HepG2 (cell line): ENCODE data around the gene SRI. TPM values are rescaled to one million over a fixed set of nuclear protein-coding genes. Genes with fewer than 3 reads are reported as not detected.
A peak's percentile ranks its signal among the peaks of the same experiment; 100 is the strongest.

ENCODE experiments used
- ATAC-seq: fragments of 200-7000 bp; cut with Tn5 transposase; 3 replicates; pipeline ENCODE4 v1.9.1; 2020; ENCODE audit warnings: mild to moderate bottlenecking, moderate library complexity
- BruUV-seq: library from RNA; stranded (reverse); fragments of 400-500 nt; replicated peaks from 2 replicates; lab custom pipeline; 2021; lab: Mats Ljungman, UMichigan
- CTCF ChIA-PET: fragments of 300-600 bp; formaldehyde crosslinking; extraction: SDS; loops from one replicate; lab custom pipeline; 2021; ENCODE audit warnings: low total read pairs, inconsistent platforms, low intra/inter-chr PET ratio; lab: Yijun Ruan, JAX
- POLR2A ChIA-PET: fragments of 350-600 bp; sonication (Branson Sonifier 250); formaldehyde crosslinking; loops from one replicate; lab custom pipeline; 2020; ENCODE audit warnings: antibody characterized with exemption, inconsistent platforms; lab: Yijun Ruan, JAX
- DNase-seq: peaks from one replicate; pipeline ENCODE4 v3.0.0-alpha.2; 2015; ENCODE audit warnings: low spot score
- FAIRE-seq: peaks from 3 replicates; lab custom pipeline; 2011; peaks lifted over from hg19 to GRCh38; lab: Jason Lieb, UNC
- H2AFZ ChIP-seq: one replicate; pipeline ENCODE4 v1.6.1; 2011; ENCODE audit warnings: low read length, inconsistent platforms
- H3K27ac ChIP-seq: fragments of 300-600 bp; 3 replicates; pipeline ENCODE4 v1.8.0; 2011; ENCODE audit warnings: mixed run types, mild to moderate bottlenecking, mixed read lengths, low read length, inconsistent platforms; ENCODE audit not compliant: insufficient read depth; ENCODE audit errors: extremely low read length
- H3K27me3 ChIP-seq, 2 experiments: fragments of 200-600 bp in 1 of 2; 2 replicates in 1 of 2; 3 replicates in 1 of 2; pipeline versions ENCODE4 v1.6.0 to v1.8.0; 2011; ENCODE audit warnings: low read length in 2 of 2, mild to moderate bottlenecking in 2 of 2, moderate library complexity in 2 of 2, inconsistent platforms in 1 of 2; ENCODE audit not compliant: insufficient read depth in 2 of 2, control insufficient read depth in 1 of 2
- H3K36me3 ChIP-seq, 2 experiments: fragments of 200-600 bp in 1 of 2; replicated peaks in 1 of 2; 2 replicates in 1 of 2; 3 replicates in 1 of 2; pipeline versions ENCODE4 v1.5.1 to v1.8.0; 2011; ENCODE audit warnings: low read length in 2 of 2, inconsistent platforms in 1 of 2; ENCODE audit not compliant: insufficient read depth in 2 of 2, control insufficient read depth in 1 of 2
- H3K4me1 ChIP-seq: 2 replicates; pipeline ENCODE4 v1.5.1; 2012; ENCODE audit warnings: low read length, inconsistent platforms; ENCODE audit not compliant: insufficient read depth
- H3K4me2 ChIP-seq: 2 replicates; pipeline ENCODE4 v1.6.0; 2011; ENCODE audit warnings: low read depth, low read length, inconsistent platforms
- H3K4me3 ChIP-seq, 3 experiments: fragments of 200-600 bp in 1 of 3; sonication (generic), shearing (Covaris generic) in 1 of 3; replicated peaks in 1 of 3; 2 replicates each; pipeline ENCODE4 v1.5.1; 2011 to 2016; ENCODE audit warnings: low read length in 3 of 3, inconsistent platforms in 2 of 3, low read depth in 2 of 3, mild to moderate bottlenecking in 2 of 3, control low read depth in 1 of 3, mixed read lengths in 1 of 3; ENCODE audit not compliant: insufficient read depth in 1 of 3
- H3K79me2 ChIP-seq: one replicate; pipeline ENCODE4 v1.6.1; 2011; ENCODE audit warnings: low read length, inconsistent platforms; ENCODE audit not compliant: insufficient read depth
- H3K9ac ChIP-seq: 2 replicates; pipeline ENCODE4 v1.6.0; 2011; ENCODE audit warnings: mild to moderate bottlenecking, low read depth, low read length, inconsistent platforms; ENCODE audit not compliant: insufficient read depth
- H3K9me3 ChIP-seq: 2 replicates; pipeline ENCODE4 v1.5.1; 2012; ENCODE audit warnings: mild to moderate bottlenecking, low read length
- H4K20me1 ChIP-seq: 2 replicates; pipeline ENCODE4 v1.6.0; 2011; ENCODE audit warnings: inconsistent platforms, mild to moderate bottlenecking, low read length, moderate library complexity; ENCODE audit not compliant: insufficient read depth
- MZF1 ChIP-seq: sonication (generic); formaldehyde crosslinking; IDR thresholded peaks from 2 replicates; pipeline ENCODE4 v1.8.1; 2023; ENCODE audit warnings: mild to moderate bottlenecking, missing genetic modification reagents, borderline replicate concordance
- RAD21 ChIP-seq: fragments of 450-650 bp; formaldehyde crosslinking; IDR thresholded peaks from 2 replicates; pipeline ENCODE4 v1.5.0; 2020; ENCODE audit warnings: mild to moderate bottlenecking
- RBFOX2 ChIP-seq: fragments of 200-400 bp; formaldehyde crosslinking; IDR thresholded peaks from 2 replicates; pipeline ENCODE4 v1.6.1; 2017; ENCODE audit warnings: low read depth, mild to moderate bottlenecking, low read length
- RBM39 ChIP-seq: fragments of 200-400 bp; formaldehyde crosslinking; IDR thresholded peaks from one replicate; pipeline ENCODE4 v1.6.1; 2018; ENCODE audit warnings: antibody characterized with exemption, mild to moderate bottlenecking, low read depth, low read length; ENCODE audit not compliant: poor library complexity, severe bottlenecking
- SMC3 ChIP-seq: IDR thresholded peaks from 2 replicates; pipeline ENCODE4 v1.6.1; 2011; ENCODE audit warnings: low read length, improper control_type of control experiment
- SOX5 ChIP-seq: IDR thresholded peaks from 2 replicates; pipeline ENCODE4 v1.6.1; 2016; ENCODE audit warnings: borderline replicate concordance
- STAG1 ChIP-seq: sonication (generic); formaldehyde crosslinking; IDR thresholded peaks from 2 replicates; pipeline ENCODE4 v1.4.0; 2020; ENCODE audit warnings: missing genetic modification reagents
- TEAD3 ChIP-seq: optimal IDR thresholded peaks from 2 replicates; pipeline ENCODE3; 2016; ENCODE audit warnings: borderline replicate concordance
- ZNF335 ChIP-seq: sonication (generic); formaldehyde crosslinking; IDR thresholded peaks from 2 replicates; pipeline ENCODE4 v1.4.0; 2020; ENCODE audit warnings: missing genetic modification reagents
- ZNF430 ChIP-seq: sonication (generic); formaldehyde crosslinking; IDR thresholded peaks from 2 replicates; pipeline ENCODE4 v1.9.0; 2021; ENCODE audit warnings: mild to moderate bottlenecking, missing genetic modification reagents
- WGBS: methylation state at CpG from one replicate; pipeline ENCODE4 v1.1.6; 2017; ENCODE audit warnings: low lambda C conversion rate; 5-methylcytosine and 5-hydroxymethylcytosine counted together
- in situ Hi-C: cut with HindIII; loops from 2 replicates; pipeline ENCODE4 v1.10.0; 2017; ENCODE audit warnings: low pct_unique_long_range_greater_than_20kb; ENCODE audit not compliant: extremely low pct_ligation_motif_present
- intact Hi-C: fragments of 100-400 bp; cut with micrococcal nuclease; formaldehyde crosslinking; loops from one replicate; pipeline ENCODE4 v1.10.0; 2022; ENCODE audit not compliant: unreplicated experiment
- polyA plus RNA-seq, 8 experiments: library from polyadenylated mRNA; depleted of rRNA in 3 of 8; stranded (reverse) in 7 of 8; unstranded in 1 of 8; fragments of >200 nt; fragmentation: Illumina TruSeq in 4 of 8; extraction: Trizol in 4 of 8; gene quantifications; 2 replicates each; pipeline versions ENCODE4 v1.2.1 to v1.2.3, GENCODE V29; 2011 to 2016; ENCODE audit warnings: low read depth in 4 of 8, missing spikeins in 1 of 8, mixed read lengths in 1 of 8; ENCODE audit not compliant: insufficient read depth in 1 of 8
- total RNA-seq, 5 experiments: library from RNA; depleted of rRNA; stranded (reverse); fragments of >200 nt; fragmentation: Illumina TruSeq; extraction: Trizol; gene quantifications; 2 replicates each; pipeline ENCODE4 v1.2.3, GENCODE V29; 2016; ENCODE audit warnings: low read depth in 1 of 5
- TF ChIP-seq, protein P1 (sequence below): sonication (generic); formaldehyde crosslinking; IDR thresholded peaks from 2 replicates; pipeline ENCODE4 v1.5.0; 2020; ENCODE audit warnings: mild to moderate bottlenecking, missing genetic modification reagents, moderate library complexity

Gene SRI
- total and polyA plus RNA-seq, 2 of the 13 experiments (the other 11 are each of a cell fraction or from before 2014, with no cell fraction given), result 0.33 TPM; not detected in 1

DNA sequence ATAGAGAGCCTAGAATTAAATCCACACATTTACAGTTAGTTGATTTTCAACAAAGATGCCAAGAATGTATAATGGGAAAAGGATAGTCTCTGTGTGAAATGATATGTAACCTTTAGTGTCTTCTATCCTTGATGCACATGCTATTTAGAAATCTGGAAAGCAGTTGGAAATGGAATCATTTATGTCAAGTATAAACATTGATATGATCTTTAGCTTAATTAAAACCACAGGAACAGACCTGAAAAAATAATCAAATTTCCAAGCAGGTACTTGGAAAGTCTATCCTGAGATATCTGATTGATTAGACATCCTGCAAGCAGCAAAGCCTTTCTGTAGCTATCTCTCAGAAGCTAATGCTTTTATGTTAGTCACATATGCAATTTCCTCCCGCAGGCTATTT lies 24.4 kb upstream of the SRI start:
- in situ Hi-C loops, result loop anchor here (25.0 kb wide), 1 partner anchor 593 kb away; no protein-coding TSS in a partner anchor
- BruUV-seq, result no TSS peak
- Histone ChIP-seq H3K9me3 (no peaks in the 10 kb centered on the region), H3K79me2 (no peaks in the 10 kb centered on the region), H3K4me3 (no peak overlapping the region), H4K20me1 (no peaks in the 10 kb centered on the region), H3K27me3 (no peaks in the 10 kb centered on the region), H2AFZ (no peak overlapping the region), H3K36me3 (no peaks in the 10 kb centered on the region), H3K4me2 (no peak overlapping the region), H3K4me1 (no peaks in the 10 kb centered on the region), H3K9ac (no peak overlapping the region), H3K27ac (no peak overlapping the region)
- CTCF ChIA-PET, result interaction anchor here (1.4 to 2.2 kb wide), 3 partner anchors 114 to 1379 kb away, joined by 3 to 7 read pairs (median 7); no protein-coding TSS in a partner anchor
- TF ChIP-seq MZF1 (CRISPR knock-in tag) (no peak), ZNF430 (no peak)
- POLR2A ChIA-PET, result no interaction called here
- 5% methylated on average over 1 of the region's 1 CpG for WGBS
- no peak for ATAC-seq
- intact Hi-C loops, result loop anchor here (10.0 kb wide), 1 partner anchor 1381 kb away; no protein-coding TSS in a partner anchor
- no peak for DNase-seq
- no peak for FAIRE-seq

DNA sequence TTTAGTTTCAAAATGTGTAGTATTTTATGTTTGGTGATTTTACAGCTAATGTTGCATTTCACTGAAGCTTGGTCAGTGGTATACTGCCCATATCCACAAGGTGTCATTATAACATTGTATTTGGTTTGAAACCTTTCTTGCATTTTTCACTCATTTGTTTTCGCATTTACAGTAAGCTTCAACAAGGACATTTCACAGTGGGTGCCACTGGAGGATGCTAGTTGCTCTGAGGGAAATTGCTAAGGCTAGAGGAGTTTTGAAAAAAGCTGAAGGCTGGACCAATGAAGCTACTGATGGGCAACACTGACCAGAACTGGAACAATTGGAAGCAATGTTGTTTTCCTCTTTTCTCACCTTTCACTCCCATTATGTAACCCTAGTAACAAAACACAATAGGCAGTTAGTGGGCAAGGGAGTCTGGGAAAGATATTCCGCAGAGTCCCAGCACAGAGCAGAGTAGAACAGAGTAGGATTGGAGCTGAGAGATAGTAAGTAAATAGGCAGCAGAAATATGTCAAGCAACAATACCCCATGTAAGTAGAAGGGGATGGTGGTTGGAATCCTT lies 23.6 kb upstream of the SRI start:
- TF ChIP-seq TEAD3, result no peak
- TF ChIP-seq, protein P1, sequence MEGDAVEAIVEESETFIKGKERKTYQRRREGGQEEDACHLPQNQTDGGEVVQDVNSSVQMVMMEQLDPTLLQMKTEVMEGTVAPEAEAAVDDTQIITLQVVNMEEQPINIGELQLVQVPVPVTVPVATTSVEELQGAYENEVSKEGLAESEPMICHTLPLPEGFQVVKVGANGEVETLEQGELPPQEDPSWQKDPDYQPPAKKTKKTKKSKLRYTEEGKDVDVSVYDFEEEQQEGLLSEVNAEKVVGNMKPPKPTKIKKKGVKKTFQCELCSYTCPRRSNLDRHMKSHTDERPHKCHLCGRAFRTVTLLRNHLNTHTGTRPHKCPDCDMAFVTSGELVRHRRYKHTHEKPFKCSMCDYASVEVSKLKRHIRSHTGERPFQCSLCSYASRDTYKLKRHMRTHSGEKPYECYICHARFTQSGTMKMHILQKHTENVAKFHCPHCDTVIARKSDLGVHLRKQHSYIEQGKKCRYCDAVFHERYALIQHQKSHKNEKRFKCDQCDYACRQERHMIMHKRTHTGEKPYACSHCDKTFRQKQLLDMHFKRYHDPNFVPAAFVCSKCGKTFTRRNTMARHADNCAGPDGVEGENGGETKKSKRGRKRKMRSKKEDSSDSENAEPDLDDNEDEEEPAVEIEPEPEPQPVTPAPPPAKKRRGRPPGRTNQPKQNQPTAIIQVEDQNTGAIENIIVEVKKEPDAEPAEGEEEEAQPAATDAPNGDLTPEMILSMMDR, result peak; percentile 76
- peak; percentile 83 for TF ChIP-seq STAG1 (CRISPR knock-in tag)
- TF ChIP-seq SOX5 (CRISPR knock-in tag), result 0 out of 2 replicates have a peak, but pooled peaks have one; percentile 31
- TF ChIP-seq SMC3, result peak; percentile 58
- no peak for TF ChIP-seq RBM39
- no peak for TF ChIP-seq RBFOX2
- TF ChIP-seq ZNF335 (CRISPR knock-in tag), result no peak
- TF ChIP-seq RAD21 (CRISPR knock-in tag), result peak; percentile 41; the same call in 1 of the 2 replicates
- TF ChIP-seq, all 625 proteins: peak for 5
- intact Hi-C loops, result loop anchor here (1.0 to 10.0 kb wide), 4 partner anchors 115 to 1381 kb away; no protein-coding TSS in a partner anchor
- ChIA-PET POLR2A (no interaction called here), CTCF (interaction anchor here (0.6 to 2.2 kb wide), 4 partner anchors 115 to 1380 kb away, joined by 3 to 7 read pairs (median 5); no protein-coding TSS in a partner anchor)
- Histone ChIP-seq H3K9ac (no peak overlapping the region), H2AFZ (no peak overlapping the region), H3K27ac (no peak overlapping the region), H3K4me3 (no peak overlapping the region), H4K20me1 (no peaks in the 10 kb centered on the region), H3K4me1 (no peaks in the 10 kb centered on the region), H3K4me2 (no peak overlapping the region), H3K27me3 (no peaks in the 10 kb centered on the region), H3K9me3 (no peaks in the 10 kb centered on the region), H3K36me3 (no peaks in the 10 kb centered on the region), H3K79me2 (no peaks in the 10 kb centered on the region)
- BruUV-seq, result no TSS peak
- 5% methylated on average over 2 of the region's 2 CpGs for WGBS
- peak; percentile 76 for ATAC-seq
- in situ Hi-C loops, result loop anchor here (25.0 kb wide), 1 partner anchor 594 kb away; no protein-coding TSS in a partner anchor
- peak; percentile 21 for DNase-seq
- peak; percentile 60 for FAIRE-seq
